ENCODE data around the gene STXBP3.
"Not testable (repeated sequence)": the region's sequence is repeated elsewhere in the genome, so short reads cannot be mapped to it uniquely, and the experiment has no call there.

Gene STXBP3

GRCh38 chr1:108728327-108728923 is 18.0 kb upstream of the STXBP3 start:
- DNase-seq (ENCODE audit: low read depth in 2 of 2, low spot score in 1 of 2): no peak

GRCh38 chr1:108729481-108729880 is 17.0 kb upstream of the STXBP3 start:
- DNase-seq (ENCODE audit: low read depth in 2 of 2, low spot score in 1 of 2): no peak

DNA sequence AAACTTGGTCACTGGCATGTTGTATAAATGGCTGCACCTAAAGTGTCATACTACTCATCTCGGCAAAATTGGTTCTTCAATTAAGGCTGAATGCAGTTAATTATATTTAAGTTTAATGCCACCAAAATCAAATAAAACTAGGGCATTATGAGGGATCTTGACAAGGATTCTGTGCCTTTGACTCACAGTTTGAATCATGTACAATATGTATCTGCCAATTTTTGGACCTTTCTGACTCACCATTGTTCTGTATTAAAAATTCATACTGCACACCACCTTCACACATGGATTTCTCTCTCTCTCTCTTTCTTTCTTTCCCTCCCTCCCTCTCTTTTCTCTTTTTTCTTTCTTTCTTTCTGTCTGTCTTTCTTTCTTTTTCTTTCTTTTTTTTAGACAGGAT is 14.1 kb upstream of the STXBP3 start:
- DNase-seq (ENCODE audit: low read depth in 2 of 2, low spot score in 1 of 2): no peak

- no peak for DNase-seq (ENCODE audit: low read depth in 2 of 2, low spot score in 1 of 2)
Measured at GRCh38 chr1:108734171-108734865, 12.2 kb upstream of the STXBP3 start.

DNA sequence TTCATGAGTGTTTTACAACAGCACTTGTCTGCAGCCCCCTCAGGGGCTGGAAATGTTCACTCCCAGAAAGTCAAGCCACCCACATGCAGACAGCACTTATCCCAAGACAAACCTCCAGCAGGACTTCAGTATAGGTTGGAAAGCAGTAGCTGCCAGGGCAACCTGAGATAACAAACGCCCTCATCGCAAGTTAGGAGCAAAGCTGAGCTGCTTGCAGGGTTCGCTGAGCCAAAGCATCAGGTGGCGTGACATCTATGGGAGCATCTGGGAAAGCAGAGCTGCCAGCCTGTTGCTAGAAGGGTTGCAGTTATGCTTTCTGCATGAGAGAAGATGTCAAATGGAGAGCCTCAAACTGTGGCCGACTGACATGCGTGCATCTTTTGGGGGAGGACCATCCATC is 4.2 kb upstream of the STXBP3 start:
- no peak for DNase-seq (ENCODE audit: low read depth in 2 of 2, low spot score in 1 of 2)

DNA sequence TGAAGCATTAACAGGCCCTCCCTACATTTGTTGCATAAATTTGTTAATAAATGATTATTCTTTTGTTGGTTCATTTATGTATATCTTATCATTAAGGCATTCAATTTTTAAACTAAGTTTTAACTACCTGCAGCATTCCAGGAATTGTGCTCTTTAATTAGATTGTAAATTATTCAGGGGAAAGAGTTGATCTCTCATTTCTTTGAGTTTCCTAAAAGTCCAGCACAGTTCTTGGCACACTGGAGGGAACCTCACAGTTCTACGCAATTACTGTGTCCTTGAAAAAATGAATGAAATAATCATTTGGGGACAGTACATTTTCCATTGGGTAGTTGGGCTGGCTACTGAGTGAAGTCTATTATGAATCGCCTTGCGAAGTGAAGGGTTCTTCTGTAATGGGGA is 493 bp upstream of the STXBP3 start:
- no peak for DNase-seq (ENCODE audit: low read depth in 2 of 2, low spot score in 1 of 2)

DNA sequence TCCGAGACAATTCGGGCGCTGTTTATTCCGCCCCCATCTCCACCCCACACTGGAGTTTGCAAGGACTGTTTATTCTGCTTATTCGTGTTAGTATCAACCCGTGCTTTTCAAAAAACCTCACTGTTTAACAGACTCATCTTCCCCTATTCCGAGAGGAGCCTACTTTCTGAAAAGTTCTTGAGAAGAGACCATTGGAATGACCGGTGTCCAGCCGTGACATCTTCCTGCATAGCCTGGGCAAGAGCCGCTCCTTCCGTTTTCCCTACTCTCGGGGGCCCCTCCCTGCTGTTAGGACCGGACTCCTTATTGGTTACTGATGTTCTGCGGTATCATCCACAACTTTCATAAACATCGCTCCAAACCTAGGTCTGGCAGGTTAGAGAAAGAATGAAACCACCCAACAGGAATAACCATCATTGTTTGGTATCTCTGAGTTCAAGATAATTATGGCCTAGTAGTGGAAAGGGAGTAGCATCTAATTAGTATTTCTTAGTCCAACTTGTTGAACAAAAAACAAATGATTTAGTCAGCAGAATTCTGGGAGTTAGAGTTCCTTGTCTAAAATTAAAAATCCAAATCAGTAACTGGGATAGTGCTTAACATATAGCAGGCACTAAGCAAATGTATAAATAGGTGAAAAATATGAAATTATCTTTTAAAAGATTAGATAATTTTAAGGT is 837 bp downstream of the STXBP3 start:
- no peak for DNase-seq (ENCODE audit: low read depth in 2 of 2, low spot score in 1 of 2)

DNA sequence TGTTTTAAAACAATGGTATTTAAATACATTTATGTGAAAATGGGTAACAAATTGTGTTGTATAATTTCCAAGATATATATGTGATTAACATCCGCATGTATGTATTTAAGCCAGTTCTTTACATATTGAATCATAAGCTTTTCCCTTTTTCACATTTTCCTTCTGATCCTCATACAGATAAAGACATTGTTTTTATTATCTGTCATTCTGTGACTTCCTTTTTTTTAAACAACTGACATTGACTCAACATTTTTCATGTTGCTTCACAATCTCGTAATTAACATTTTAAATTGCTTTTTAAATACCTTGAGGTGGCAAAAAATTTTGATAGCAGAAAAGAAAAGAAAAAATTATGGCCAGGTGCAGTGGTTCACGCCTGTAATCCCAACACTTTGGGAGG is 1.4 kb downstream of the STXBP3 start:
- DNase-seq (ENCODE audit: low read depth in 2 of 2, low spot score in 1 of 2): no peak

DNA sequence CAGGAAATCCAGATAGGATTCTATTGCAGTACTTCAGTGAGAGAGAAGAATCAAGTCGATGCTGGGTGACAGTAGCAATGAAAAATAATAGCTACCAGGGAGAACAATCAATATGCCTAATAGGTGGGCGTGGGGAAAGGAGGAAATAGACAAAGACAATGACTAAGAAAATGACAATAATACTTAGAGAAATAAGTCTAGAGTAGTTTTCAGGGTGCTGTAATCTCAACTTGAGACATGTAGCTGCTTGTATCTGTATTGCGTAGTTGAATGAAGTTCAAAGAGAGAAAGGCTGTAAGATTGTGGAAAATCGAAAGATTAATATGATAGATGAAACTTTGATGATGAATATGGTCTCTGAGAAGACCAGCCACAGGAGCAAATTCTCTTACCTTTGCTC is 2.6 kb downstream of the STXBP3 start:
- DNase-seq (ENCODE audit: low read depth in 2 of 2, low spot score in 1 of 2): no peak

DNA sequence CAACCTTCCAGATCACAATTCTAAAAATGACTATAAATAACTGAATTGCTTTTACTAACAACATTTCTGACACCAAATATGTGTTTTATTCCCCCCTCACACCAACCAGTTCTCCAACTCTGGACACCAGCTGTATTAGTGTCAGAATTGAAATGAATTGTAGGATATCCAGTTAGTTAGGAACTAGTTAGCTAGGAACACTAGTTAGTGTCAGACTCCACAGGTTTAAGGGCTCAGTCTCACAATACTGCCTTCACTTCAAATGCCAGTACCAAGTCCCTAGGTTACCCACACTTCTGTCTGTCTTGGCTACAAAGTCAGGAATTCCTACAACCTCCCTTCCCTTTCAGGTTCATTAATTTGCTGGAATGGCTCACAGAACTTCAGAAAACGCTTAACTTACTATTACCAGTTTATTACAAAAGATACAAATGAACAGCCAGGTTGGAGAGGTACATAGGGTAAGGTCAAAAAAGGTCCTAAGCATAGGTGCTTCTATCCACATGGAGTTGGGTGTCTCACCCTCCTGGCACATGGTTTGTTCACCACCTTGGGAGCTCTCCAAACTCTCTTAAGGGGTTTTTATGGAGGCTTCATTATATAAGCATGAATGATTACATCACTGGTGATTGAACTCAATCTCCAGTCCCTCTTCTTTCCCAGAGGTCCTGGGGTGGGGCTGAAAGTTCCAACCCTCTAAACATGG is 4.2 kb downstream of the STXBP3 start:
- DNase-seq (ENCODE audit: low read depth in 2 of 2, low spot score in 1 of 2): no peak

DNA sequence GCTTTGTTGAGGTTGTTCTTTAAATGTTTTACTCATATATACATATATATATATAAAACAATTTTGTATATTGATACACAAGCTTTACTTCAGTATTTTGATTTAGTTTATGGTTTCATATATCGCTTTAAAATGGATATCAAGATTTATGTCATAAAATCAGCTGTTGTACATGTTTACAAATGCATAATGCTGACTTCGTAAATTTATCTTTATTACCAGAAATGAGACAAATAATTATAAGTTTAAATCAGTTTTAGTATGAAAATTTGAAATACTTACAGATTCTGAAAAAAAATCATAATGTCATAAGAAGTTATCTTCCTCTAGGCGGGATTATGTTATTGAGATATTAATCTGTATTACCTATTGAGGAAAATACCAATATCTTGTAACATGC is 6.9 kb downstream of the STXBP3 start:
- DNase-seq (ENCODE audit: low read depth in 2 of 2, low spot score in 1 of 2): no peak

DNA sequence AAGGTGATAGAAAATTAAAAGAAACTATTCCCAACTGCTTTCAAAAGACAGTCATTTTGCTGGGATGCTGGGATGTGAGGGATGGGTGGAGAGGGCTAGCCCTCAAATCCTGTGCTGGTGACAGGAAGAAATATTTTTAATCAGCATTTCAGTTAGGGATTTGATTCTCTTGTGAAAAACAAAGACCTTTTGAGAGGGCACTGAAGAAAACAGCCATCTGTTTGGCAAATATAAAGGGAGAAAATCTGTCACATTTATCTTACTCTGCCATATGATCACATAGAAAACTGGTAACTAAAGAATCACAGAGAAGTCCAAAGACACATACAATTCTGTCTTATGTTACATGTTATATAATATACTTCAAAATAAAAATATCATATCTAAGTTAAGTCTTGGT is 12.3 kb downstream of the STXBP3 start:
- no peak for DNase-seq (ENCODE audit: low read depth in 2 of 2, low spot score in 1 of 2)

- DNase-seq (ENCODE audit: low read depth in 2 of 2, low spot score in 1 of 2): no peak
Measured at GRCh38 chr1:108767115-108767514, 20.6 kb downstream of the STXBP3 start.

DNA sequence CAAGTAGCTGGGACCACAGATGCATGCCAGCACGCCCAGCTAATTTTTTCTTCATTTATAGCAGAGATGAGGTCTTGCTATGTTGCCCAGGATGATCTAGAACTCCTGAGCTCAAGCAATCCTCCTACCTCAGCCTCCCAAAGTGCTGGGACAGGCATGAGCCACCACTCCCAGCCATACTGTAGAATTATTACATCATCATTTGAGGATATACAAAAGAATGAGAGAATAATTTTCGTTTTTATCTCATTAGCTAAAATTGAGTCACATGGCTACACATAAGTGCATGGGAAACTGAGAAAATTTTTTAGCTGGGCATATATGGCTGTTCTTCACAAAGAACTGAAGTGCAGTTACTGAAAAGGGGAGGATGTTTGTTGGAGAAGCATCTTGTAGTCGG is 21.2 kb downstream of the STXBP3 start:
- DNase-seq (ENCODE audit: low read depth in 2 of 2, low spot score in 1 of 2): no peak

DNA sequence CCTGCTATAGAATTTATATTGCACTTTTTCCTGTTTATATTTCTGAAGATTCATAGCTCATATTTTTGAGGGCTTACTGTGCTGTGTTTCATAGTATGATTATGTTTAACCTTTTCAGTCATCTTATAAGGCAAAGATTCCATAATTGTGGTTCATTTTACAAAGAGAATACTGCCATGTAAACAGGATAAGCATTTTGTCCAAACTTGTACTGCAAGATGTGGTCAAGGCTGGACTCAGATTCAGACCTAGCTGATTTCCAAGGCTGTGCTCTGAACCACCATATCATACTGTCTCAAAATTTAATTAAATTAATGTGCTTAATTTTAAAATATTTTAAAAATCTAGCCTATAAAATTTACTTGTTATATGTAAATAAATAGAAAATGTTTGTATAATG is 31.4 kb downstream of the STXBP3 start:
- DNase-seq (ENCODE audit: low read depth in 2 of 2, low spot score in 1 of 2): no peak

- no peak for DNase-seq (ENCODE audit: low read depth in 2 of 2, low spot score in 1 of 2)
Measured at GRCh38 chr1:108779455-108779854, 33.0 kb downstream of the STXBP3 start.

DNA sequence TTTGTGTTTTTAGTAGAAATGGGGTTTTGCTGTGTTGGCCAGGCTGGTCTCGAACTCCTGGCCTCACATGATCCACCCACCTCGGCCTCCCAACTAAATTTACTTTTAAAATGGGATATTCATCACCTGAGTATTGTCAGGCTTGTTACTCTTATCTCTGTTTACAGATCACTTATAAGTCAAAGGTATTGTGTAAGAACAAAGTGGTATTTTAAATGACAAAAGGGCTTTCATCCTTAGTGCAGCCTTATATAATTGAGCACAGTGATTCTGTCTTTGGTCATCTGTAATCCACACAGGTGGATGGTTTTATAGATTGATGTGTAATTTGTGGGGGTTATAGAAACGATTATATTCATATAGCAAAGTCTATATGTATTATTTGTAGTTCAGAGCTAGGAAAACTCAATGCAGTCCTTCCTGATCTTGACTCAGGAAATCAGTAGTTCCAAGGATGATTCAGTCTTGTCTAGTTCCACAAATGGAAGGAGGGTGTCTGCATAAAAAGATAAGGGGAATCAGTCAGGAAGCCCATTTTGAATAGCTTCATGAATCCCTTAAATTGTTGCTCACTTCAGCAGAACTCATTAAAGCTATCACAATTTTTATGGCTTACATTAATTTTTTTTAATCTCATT is 34.6 kb downstream of the STXBP3 start:
- DNase-seq (ENCODE audit: low read depth in 2 of 2, low spot score in 1 of 2): no peak

DNA sequence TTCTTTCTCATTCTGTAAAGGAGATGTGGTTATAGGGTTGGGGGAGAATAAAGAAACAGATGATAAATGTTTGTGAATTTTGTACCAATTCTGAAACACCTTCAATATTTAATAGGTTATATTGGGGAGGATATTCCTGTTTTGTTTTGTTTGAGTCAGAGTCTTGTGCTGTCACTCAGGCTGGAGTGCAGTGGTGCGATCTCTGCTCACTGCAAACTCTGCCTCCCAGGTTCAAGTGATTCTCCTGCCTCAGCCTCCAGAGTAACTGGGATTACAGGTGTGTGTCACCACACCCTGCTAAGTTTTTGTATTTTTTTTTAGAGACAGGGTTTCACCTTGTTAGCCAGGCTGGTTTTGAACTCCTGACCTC is 35.1 kb downstream of the STXBP3 start:
- DNase-seq (ENCODE audit: low read depth in 2 of 2, low spot score in 1 of 2): not testable (repeated sequence)

- no peak for DNase-seq (ENCODE audit: low read depth in 2 of 2, low spot score in 1 of 2)
Measured at GRCh38 chr1:108785264-108785663, 38.8 kb downstream of the STXBP3 start.

DNA sequence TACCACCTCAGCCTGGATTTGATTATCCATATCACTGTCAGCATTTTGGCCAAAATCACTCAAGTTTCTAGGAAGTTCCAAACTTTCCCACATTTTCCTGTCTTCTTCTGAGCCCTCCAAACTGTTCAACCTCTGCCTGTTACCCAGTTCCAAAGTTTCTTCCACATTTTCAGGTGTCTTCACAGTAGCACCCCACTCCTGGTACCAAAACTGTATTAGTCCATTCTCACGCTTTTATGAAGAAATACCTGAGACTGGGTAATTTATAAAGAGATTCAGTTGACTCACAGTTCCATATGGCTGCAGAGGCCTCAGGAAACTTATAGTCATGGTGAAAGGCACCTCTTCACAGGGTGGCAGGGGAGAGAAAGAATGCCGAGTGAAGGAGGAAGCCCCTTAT is 39.4 kb downstream of the STXBP3 start:
- no peak for DNase-seq (ENCODE audit: low read depth in 2 of 2, low spot score in 1 of 2)

DNA sequence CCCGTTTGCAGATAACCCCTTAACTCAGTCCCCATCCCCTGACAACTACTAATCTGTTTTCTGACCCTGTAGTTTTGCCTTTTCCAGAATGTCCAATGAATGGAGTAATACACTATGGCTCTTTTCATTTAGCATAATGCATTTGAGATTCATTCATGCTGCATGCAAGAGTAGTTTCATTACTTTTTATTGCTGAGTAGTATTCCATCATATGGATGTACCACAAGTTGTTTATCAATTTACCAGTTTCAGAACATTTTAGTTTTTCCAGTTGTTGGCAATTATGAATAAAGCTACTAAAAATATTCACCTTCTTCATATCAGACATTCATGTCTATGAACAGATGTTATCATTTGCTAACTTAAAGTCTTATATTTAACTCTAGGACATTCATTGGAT is 45.3 kb downstream of the STXBP3 start:
- DNase-seq (ENCODE audit: low read depth in 2 of 2, low spot score in 1 of 2): no peak

DNA sequence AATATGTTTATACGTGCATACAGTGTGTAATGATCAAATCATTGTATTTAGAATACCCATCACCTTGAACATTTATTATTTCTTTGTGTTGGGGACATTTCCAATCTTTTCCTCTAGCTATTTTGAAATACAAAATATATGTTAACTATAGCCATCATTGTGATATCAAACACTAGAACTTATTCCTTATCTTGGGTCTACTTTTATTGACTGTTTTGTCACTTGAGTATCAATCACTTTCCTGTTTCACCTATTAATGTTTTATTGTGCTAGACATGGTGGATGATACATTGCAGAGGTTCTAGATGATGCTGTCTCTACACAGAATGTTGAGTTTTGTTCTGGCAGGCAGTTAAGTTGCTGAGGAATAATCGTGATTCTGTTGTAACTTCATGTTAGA is 45.9 kb downstream of the STXBP3 start:
- no peak for DNase-seq (ENCODE audit: low read depth in 2 of 2, low spot score in 1 of 2)
